ENCODE results near the gene KEL.

Gene KEL

GRCh38 chr7:142894112-142894984 lies 67.8 kb downstream of the KEL start:
- CTCF ChIA-PET = interaction anchor here (1.0 to 2.2 kb wide), 3 partner anchors 13 to 111 kb away, joined by 4 to 6 read pairs (median 4); no protein-coding TSS in a partner anchor
- Mint-ChIP-seq H3K36me3 (no peaks in the 10 kb centered on the region), H3K27me3 (peaks cover 40% of the 10 kb centered on the region), H3K9me3 (peaks cover 5% of the 10 kb centered on the region), H3K4me1 (no peaks in the 10 kb centered on the region), H3K4me3 (no peak overlapping the region), H3K27ac (no peak overlapping the region)
- DNase-seq = no peak

- Mint-ChIP-seq H3K27me3 (peaks cover 35% of the 10 kb centered on the region), H3K9me3 (peaks cover 5% of the 10 kb centered on the region), H3K4me1 (no peaks in the 10 kb centered on the region), H3K27ac (no peak overlapping the region), H3K4me3 (no peak overlapping the region), H3K36me3 (no peaks in the 10 kb centered on the region)
- no peak for DNase-seq
- CTCF ChIA-PET = no interaction called here
Measured at GRCh38 chr7:142892951-142893350, 69.2 kb downstream of the KEL start.

- DNase-seq = no peak
- H3K4me3 Mint-ChIP-seq = no peak overlapping the region
- no peaks in the 10 kb centered on the region for H3K36me3 Mint-ChIP-seq
- CTCF ChIA-PET = no interaction called here
- H3K4me1 Mint-ChIP-seq = no peaks in the 10 kb centered on the region
- no peak overlapping the region for H3K27ac Mint-ChIP-seq
- H3K27me3 Mint-ChIP-seq = peaks cover 25% of the 10 kb centered on the region
- H3K9me3 Mint-ChIP-seq = peaks cover 5% of the 10 kb centered on the region
Measured at GRCh38 chr7:142891490-142892082, 70.6 kb downstream of the KEL start.

All from activated naive CD4-positive, alpha-beta T cell treated with anti-CD3 and anti-CD28 coated beads, Interleukin-2, amount 10 ng/mL, durations not matched to agents 7 days and 5 days (primary cell).